ENCODE results near the gene CDC73. TPM values are rescaled to one million over a fixed set of nuclear protein-coding genes. Genes with fewer than 3 reads are reported as not detected.

The CDC73 gene
- total and polyA plus RNA-seq, 10 of the 15 experiments (the other 5 are each of a cell fraction or from before 2014, with no cell fraction given), result 10.6 to 43.4 (median 21.7) TPM

DNA sequence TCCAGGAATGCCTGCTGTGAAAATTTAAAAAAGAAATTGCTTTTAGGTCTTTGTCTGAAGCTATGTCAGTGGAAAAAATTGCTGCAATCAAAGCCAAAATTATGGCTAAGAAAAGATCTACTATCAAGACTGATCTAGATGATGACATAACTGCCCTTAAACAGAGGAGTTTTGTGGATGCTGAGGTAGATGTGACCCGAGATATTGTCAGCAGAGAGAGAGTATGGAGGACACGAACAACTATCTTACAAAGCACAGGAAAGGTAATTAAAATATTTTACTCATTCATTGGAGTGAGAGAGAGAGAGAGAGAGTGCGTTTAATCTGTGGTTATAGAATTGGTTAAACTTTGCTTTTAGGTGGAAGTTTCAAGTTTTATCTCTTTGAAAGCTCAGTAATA lies 20.0 kb downstream of the CDC73 start (continued):
- TF ChIP-seq EP300 (IDR thresholded peaks at IDR 0.05; ENCODE audit: borderline replicate concordance in 1 of 2, control insufficient read depth in 1 of 2, low read depth in 2 of 2, low read length in 2 of 2), result no peak
- TF ChIP-seq KLF5 (IDR thresholded peaks at IDR 0.05; ENCODE audit: partially characterized antibody), result no peak
- TF ChIP-seq CHD2 (IDR thresholded peaks at IDR 0.05; ENCODE audit: borderline replicate concordance, low read depth, low read length), result no peak
- no peak for TF ChIP-seq PAX8 (IDR thresholded peaks at IDR 0.05)

DNA sequence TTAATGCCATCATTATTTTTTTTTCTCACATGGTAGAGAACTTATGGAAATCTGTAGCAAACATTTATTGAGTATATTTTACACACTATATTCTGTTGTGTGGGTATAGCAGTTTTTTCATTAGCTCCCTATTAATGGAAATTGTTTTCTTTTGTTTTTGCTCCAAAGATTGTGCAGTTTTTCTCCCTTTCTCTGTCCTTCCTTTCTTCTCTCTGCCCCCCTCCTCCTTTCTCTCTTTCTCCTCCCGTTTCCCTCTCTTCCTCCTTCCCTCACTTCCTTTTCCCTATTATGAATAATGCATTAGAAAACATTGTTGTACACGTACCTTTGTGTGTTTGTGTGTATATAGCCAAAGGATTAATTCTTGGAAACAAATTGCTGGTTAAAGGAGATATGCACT lies 20.6 kb downstream of the CDC73 start:
- no peaks in the 10 kb centered on the region for H3K9me3 ChIP-seq (replicated peaks; ENCODE audit: control insufficient read depth, insufficient read depth, low read length)
- no peak overlapping the region for H3K9ac ChIP-seq (ENCODE audit: control insufficient read depth, insufficient read depth, low read length)
- H3K4me1 ChIP-seq (ENCODE audit: control insufficient read depth, insufficient read depth, low read length), result no peaks in the 10 kb centered on the region
- no peak overlapping the region for H3K27ac ChIP-seq (ENCODE audit: control insufficient read depth, insufficient read depth)
- no TSS peak for BruUV-seq (replicated peaks)
- RAD21 ChIA-PET (ENCODE audit: unreplicated experiment), result interaction anchor here (1.2 to 1.3 kb wide), 2 partner anchors 123 to 532 kb away, joined by 3 to 4 read pairs; no protein-coding TSS in a partner anchor
- no peak for ATAC-seq
- H2AFZ ChIP-seq (ENCODE audit: control insufficient read depth, low read depth, low read length), result no peak overlapping the region
- SMC1A ChIA-PET (ENCODE audit: uncharacterized antibody, unreplicated experiment), result interaction anchor here (1.0 to 1.2 kb wide), 2 partner anchors 19 to 668 kb away, joined by 3 read pairs; no protein-coding TSS in a partner anchor
- H3K4me2 ChIP-seq (ENCODE audit: control insufficient read depth, insufficient read depth), result no peak overlapping the region
- in situ Hi-C loops (cut with MboI), result no loop called here
- TF ChIP-seq ZBED1 (IDR thresholded peaks at IDR 0.05; ENCODE audit: borderline replicate concordance), result no peak
- intact Hi-C loops (cut with micrococcal nuclease; ENCODE audit: unreplicated experiment), result no loop called here
- FAIRE-seq, result no peak
- DNase-seq (ENCODE audit: low read depth, low spot score), result no peak
- H3K79me2 ChIP-seq (ENCODE audit: control insufficient read depth, insufficient read depth, low read length), result no peaks in the 10 kb centered on the region; the same call in 1 of the 2 replicates
- H4K20me1 ChIP-seq (ENCODE audit: control insufficient read depth, insufficient read depth), result no peaks in the 10 kb centered on the region
- CTCF ChIA-PET, result interaction anchor here (0.9 to 2.7 kb wide), 10 partner anchors 8 to 668 kb away, joined by 3 to 11 read pairs (median 4); partner anchors contain the start of gene B3GALT2
- POLR2A ChIA-PET, result interaction anchor here (0.6 to 1.3 kb wide), 3 partner anchors 11 to 13 kb away, joined by 3 read pairs; no protein-coding TSS in a partner anchor
- H3K4me3 ChIP-seq, result no peak overlapping the region
- H3K27me3 ChIP-seq (replicated peaks in 1 of 2; ENCODE audit: control insufficient read depth in 2 of 2, insufficient read depth in 2 of 2, low read length in 1 of 2), result no peaks in the 10 kb centered on the region
- H3K36me3 ChIP-seq (ENCODE audit: control insufficient read depth in 2 of 2, insufficient read depth in 2 of 2, low read length in 1 of 2), result peaks cover 6 to 14% of the 10 kb centered on the region in 2 experiments
- 77% methylated on average over 2 of the region's 2 CpGs for WGBS (ENCODE audit: insufficient coverage, insufficient replicate concordance, low lambda C conversion rate, missing lambda C conversion rate)
